Caco-2 (cell line): ENCODE measurements around the gene CCNL2. TPM values are rescaled to one million over a fixed set of nuclear protein-coding genes. Genes with fewer than 3 reads are reported as not detected.

ENCODE experiments used
- BruUV-seq: library from RNA; stranded (reverse); fragments of 400-500 nt; replicated peaks from 2 replicates; lab custom pipeline; 2021; lab: Mats Ljungman, UMichigan
- CTCF ChIA-PET: fragments of 300-600 bp; sonication (Branson Sonifier 250); formaldehyde crosslinking; loops from one replicate; lab custom pipeline; 2022; ENCODE audit warnings: antibody characterized with exemption; lab: Charles Lee
- POLR2A ChIA-PET: fragments of 300-600 bp; sonication (Branson Sonifier 250); formaldehyde crosslinking; loops from one replicate; lab custom pipeline; 2022; ENCODE audit warnings: antibody characterized with exemption; lab: Charles Lee
- DNase-seq, 2 experiments: peaks; one replicate each; pipeline versions ENCODE4 v3.0.0 to v3.0.0-alpha.2; 2020 to 2022
- H3K27me3 ChIP-seq: replicated peaks from 2 replicates; pipeline ENCODE4 v1.6.0; 2011; ENCODE audit warnings: low read length; ENCODE audit not compliant: control insufficient read depth, insufficient read depth
- H3K36me3 ChIP-seq: 2 replicates; pipeline ENCODE4 v1.5.1; 2011; ENCODE audit warnings: low read length; ENCODE audit not compliant: control insufficient read depth, insufficient read depth
- H3K4me1 ChIP-seq: fragments of 250-450 bp; sonication (Bioruptor Pico); 2 replicates; pipeline ENCODE4 v1.5.1; 2020; ENCODE audit warnings: mild to moderate bottlenecking
- H3K4me3 ChIP-seq: 2 replicates; pipeline ENCODE4 v1.5.1; 2011; ENCODE audit warnings: low read depth, mild to moderate bottlenecking, control low read depth, low read length
- H3K9me3 ChIP-seq: fragments of 250-450 bp; sonication (Bioruptor Pico); 2 replicates; pipeline ENCODE4 v1.5.1; 2020; ENCODE audit warnings: mild to moderate bottlenecking, moderate library complexity
- H3K27ac Mint-ChIP-seq: one replicate; pipeline ENCODE4 v1.8.0; 2022; ENCODE audit warnings: mixed read lengths; ENCODE audit not compliant: unreplicated experiment
- H3K27me3 Mint-ChIP-seq: one replicate; pipeline ENCODE4 v1.8.0; 2022; ENCODE audit warnings: mixed read lengths; ENCODE audit not compliant: insufficient read depth, unreplicated experiment
- H3K36me3 Mint-ChIP-seq: one replicate; pipeline ENCODE4 v1.8.0; 2022; ENCODE audit warnings: mild to moderate bottlenecking, mixed read lengths; ENCODE audit not compliant: insufficient read depth, unreplicated experiment
- H3K4me1 Mint-ChIP-seq: one replicate; pipeline ENCODE4 v1.8.0; 2022; ENCODE audit warnings: low read depth, mixed read lengths; ENCODE audit not compliant: unreplicated experiment
- H3K4me3 Mint-ChIP-seq: one replicate; pipeline ENCODE4 v1.8.0; 2022; ENCODE audit warnings: mild to moderate bottlenecking, moderate library complexity, mixed read lengths; ENCODE audit not compliant: unreplicated experiment
- H3K9me3 Mint-ChIP-seq: one replicate; pipeline ENCODE4 v1.8.0; 2022; ENCODE audit warnings: mixed read lengths; ENCODE audit not compliant: unreplicated experiment
- CTCF ChIP-seq, 2 experiments: fragments of 200-600 bp in 1 of 2; IDR thresholded peaks; 1 replicate in 1 of 2; 2 replicates in 1 of 2; pipeline versions ENCODE4 v1.5.1 to v1.8.0; 2011 to 2022; ENCODE audit warnings: antibody characterized with exemption in 1 of 2, control low read depth in 1 of 2, inconsistent platforms in 1 of 2, low read depth in 1 of 2, low read length in 1 of 2, mild to moderate bottlenecking in 1 of 2, moderate library complexity in 1 of 2; ENCODE audit not compliant: insufficient read depth in 1 of 2, severe bottlenecking in 1 of 2, unreplicated experiment in 1 of 2
- intact Hi-C: fragments of 100-400 bp; cut with micrococcal nuclease; formaldehyde crosslinking; loops from one replicate; pipeline ENCODE4 v1.10.0; 2022; ENCODE audit not compliant: unreplicated experiment
- total RNA-seq: library from RNA; stranded (reverse); gene quantifications from 2 replicates; pipeline ENCODE4 v1.2.3, GENCODE V29; 2022

The CCNL2 gene
- total RNA-seq, 1 experiment from 2014 or later, result 147 TPM

GRCh38 chr1:1391225-1391624 is 7.9 kb downstream of the CCNL2 start:
- H3K27me3 ChIP-seq, result no peaks in the 10 kb centered on the region
- no TSS peak for BruUV-seq
- no peak overlapping the region for H3K4me3 ChIP-seq
- no peaks in the 10 kb centered on the region for H3K27me3 Mint-ChIP-seq
- H3K4me1 ChIP-seq, result no peaks in the 10 kb centered on the region
- no peak overlapping the region for H3K27ac Mint-ChIP-seq
- no peaks in the 10 kb centered on the region for H3K9me3 ChIP-seq
- ChIA-PET POLR2A (no interaction called here), CTCF (no interaction called here)
- H3K4me3 Mint-ChIP-seq, result no peak overlapping the region
- TF ChIP-seq CTCF (IDR thresholded peaks at IDR 0.05; ENCODE audit: insufficient read depth in 1 of 2, low read depth in 1 of 2, low read length in 1 of 2, severe bottlenecking in 1 of 2, unreplicated experiment in 1 of 2), result no peak
- DNase-seq, result no peak
- no peaks in the 10 kb centered on the region; the same call in none of the 2 replicates for H3K36me3 ChIP-seq
- H3K9me3 Mint-ChIP-seq, result no peaks in the 10 kb centered on the region
- peaks cover 96% of the 10 kb centered on the region for H3K36me3 Mint-ChIP-seq
- H3K4me1 Mint-ChIP-seq, result no peaks in the 10 kb centered on the region
- intact Hi-C loops, result no loop called here

GRCh38 chr1:1390675-1391074 is 8.5 kb downstream of the CCNL2 start:
- CTCF ChIA-PET, result no interaction called here
- Histone ChIP-seq H3K4me3 (no peak overlapping the region), H3K4me1 (no peaks in the 10 kb centered on the region), H3K27me3 (no peaks in the 10 kb centered on the region), H3K36me3 (no peaks in the 10 kb centered on the region; the same call in none of the 2 replicates), H3K9me3 (no peaks in the 10 kb centered on the region)
- no peaks in the 10 kb centered on the region for H3K27me3 Mint-ChIP-seq
- intact Hi-C loops, result no loop called here
- no peak overlapping the region for H3K4me3 Mint-ChIP-seq
- no TSS peak for BruUV-seq
- H3K4me1 Mint-ChIP-seq, result no peaks in the 10 kb centered on the region
- TF ChIP-seq CTCF (IDR thresholded peaks at IDR 0.05; ENCODE audit: insufficient read depth in 1 of 2, low read depth in 1 of 2, low read length in 1 of 2, severe bottlenecking in 1 of 2, unreplicated experiment in 1 of 2), result no peak
- H3K36me3 Mint-ChIP-seq, result peaks cover 97% of the 10 kb centered on the region
- no peaks in the 10 kb centered on the region for H3K9me3 Mint-ChIP-seq
- DNase-seq, result no peak
- POLR2A ChIA-PET, result no interaction called here
- H3K27ac Mint-ChIP-seq, result no peak overlapping the region

- no peak overlapping the region for H3K4me3 Mint-ChIP-seq
- H3K4me1 ChIP-seq, result no peaks in the 10 kb centered on the region
- TF ChIP-seq CTCF (IDR thresholded peaks at IDR 0.05; ENCODE audit: insufficient read depth in 1 of 2, low read depth in 1 of 2, low read length in 1 of 2, severe bottlenecking in 1 of 2, unreplicated experiment in 1 of 2), result no peak
- no peak for DNase-seq
- no peaks in the 10 kb centered on the region for H3K27me3 ChIP-seq
- H3K36me3 ChIP-seq, result peaks cover 2% of the 10 kb centered on the region
- ChIA-PET CTCF (no interaction called here), POLR2A (no interaction called here)
- no peaks in the 10 kb centered on the region for H3K4me1 Mint-ChIP-seq
- no peak overlapping the region for H3K27ac Mint-ChIP-seq
- BruUV-seq, result no TSS peak
- intact Hi-C loops, result no loop called here
- H3K36me3 Mint-ChIP-seq, result peaks cover 86% of the 10 kb centered on the region
- H3K4me3 ChIP-seq, result no peak overlapping the region
- no peaks in the 10 kb centered on the region for H3K9me3 ChIP-seq
- H3K9me3 Mint-ChIP-seq, result no peaks in the 10 kb centered on the region
- no peaks in the 10 kb centered on the region for H3K27me3 Mint-ChIP-seq
These were observed 11.1 kb downstream of the CCNL2 start for GRCh38 chr1:1388078-1388472.
